HG03280 (cell line): ENCODE data around the gene PDE10A.

Source experiments
- ATAC-seq: cut with Tn5 transposase; IDR thresholded peaks from one replicate; pipeline ENCODE4 v1.9.1; 2021; ENCODE audit warnings: mild to moderate bottlenecking, moderate library complexity; ENCODE audit not compliant: unreplicated experiment

The PDE10A gene

DNA sequence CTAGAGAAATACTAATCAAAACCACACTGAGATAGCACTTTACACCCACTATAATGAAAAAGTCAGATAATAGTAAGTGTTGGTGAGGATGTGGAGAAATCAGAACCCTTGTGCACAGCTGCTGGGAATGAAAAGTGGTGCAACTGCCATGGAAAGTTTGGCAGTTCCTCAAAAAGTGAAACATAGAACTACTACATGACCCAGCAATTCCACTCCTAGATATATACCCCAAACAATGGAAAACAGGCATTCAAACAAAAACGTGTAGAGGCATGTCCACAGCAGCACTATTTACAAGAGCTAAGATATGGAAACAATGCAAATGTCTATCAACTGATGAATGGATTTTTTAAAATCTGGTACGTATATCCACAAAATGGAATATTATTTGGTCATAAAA lies 236.1 kb downstream of the PDE10A start:
- ATAC-seq = no peak

DNA sequence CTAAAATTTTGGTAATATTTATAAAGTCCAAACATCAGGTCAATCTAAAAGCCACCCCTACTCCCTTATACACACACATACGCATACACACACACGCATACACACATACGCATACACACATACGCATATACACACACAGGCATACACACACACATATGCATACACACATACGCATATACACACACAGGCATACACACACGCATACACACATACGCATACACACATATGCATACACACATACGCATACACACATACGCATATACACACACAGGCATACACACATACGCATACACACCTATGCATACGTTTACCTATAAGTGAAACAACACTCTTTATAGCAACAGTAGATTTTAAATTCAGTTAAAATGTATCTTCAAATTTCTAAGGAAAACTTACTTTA lies 240.8 kb downstream of the PDE10A start:
- no peak for ATAC-seq

- no peak for ATAC-seq
Observed at GRCh38 chr6:165417278-165417865, 245.7 kb downstream of the PDE10A start.

- ATAC-seq = no peak
Observed at GRCh38 chr6:165404697-165405096, 258.3 kb downstream of the PDE10A start.

DNA sequence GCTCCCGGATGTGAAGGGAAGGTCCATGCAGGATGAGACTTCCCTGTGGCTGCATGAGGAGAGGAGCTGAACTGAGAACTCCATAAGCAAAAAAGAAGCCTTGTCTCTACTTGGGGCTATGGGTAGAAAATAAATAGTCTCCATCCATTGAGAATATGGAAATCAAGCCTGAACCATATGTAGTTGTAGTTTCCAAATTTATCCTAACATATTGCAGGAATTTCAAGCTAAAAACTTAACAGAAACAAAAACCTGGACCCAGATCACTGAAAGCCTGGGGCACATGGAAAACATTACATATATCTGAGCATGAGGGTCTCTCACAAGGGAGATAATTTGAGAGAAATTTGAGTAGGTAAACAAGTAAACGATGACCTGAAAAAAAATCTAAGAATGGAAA lies 258.7 kb downstream of the PDE10A start:
- ATAC-seq = no peak

DNA sequence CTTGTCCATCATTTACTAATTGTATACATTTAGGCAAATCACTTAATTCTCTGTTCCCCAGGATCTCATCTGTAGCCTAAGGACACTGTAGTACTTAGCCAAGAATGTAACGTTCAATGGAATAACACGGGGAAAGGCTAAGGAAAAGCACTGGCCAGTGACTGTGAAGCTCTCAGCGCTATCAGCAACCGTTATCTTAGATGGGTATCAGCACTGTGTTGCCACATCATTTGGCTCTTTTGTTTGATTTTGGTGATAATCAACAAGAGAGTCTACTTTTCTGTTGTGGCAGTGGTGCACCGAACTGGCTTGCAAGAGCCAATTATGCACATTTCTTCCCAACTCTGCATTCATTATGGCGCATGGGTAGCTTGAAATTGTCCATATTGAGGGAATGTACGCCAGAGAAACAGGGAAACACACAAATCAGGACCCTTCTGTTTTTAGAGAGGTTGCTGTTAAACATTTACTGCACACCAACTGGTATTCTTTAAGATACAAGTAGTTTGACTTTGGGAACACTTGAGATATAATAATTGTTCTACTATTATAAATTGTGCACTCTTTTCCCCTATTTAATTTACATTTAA lies 259.9 kb downstream of the PDE10A start:
- ATAC-seq = no peak

GRCh38 chr6:165401092-165401491 lies 261.9 kb downstream of the PDE10A start:
- ATAC-seq = no peak

DNA sequence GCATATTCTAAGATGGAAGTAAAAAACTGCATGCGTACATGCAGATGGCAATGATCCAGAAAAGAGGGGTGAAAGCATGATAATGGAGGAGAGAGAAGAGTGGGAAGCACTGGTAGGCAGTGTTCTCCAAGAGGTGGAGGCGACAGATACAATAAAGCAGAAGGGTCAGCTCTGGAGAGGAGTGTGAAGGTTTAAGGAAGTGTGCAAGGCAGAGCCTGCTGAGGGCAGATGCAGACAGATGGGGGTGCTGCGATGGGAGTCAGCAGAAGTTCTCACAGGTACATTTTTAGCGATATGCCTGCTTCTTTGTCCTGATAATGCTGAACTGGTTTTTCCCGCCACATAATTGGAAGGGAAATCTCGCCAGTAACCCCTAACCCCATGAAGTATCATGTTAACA lies 272.6 kb downstream of the PDE10A start:
- ATAC-seq = no peak

DNA sequence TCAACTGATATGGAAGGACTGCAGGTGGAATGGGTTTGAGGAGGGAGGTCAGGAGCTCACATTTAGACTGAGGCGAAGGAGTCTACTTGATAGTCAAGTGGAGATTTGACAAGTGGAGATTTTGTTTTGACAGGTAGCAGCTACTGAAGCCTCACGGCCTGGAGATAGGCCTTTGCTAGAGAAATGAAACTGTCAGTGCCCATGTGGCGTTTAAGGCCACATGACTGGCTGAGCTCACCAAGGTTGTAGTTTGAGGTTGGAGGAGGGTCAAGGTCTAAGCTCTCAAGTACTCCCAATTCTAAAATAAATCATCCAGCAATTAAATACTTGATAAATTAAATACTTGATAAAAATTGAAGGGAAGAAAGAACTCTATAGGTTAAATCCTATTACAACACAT lies 273.5 kb downstream of the PDE10A start:
- no peak for ATAC-seq

DNA sequence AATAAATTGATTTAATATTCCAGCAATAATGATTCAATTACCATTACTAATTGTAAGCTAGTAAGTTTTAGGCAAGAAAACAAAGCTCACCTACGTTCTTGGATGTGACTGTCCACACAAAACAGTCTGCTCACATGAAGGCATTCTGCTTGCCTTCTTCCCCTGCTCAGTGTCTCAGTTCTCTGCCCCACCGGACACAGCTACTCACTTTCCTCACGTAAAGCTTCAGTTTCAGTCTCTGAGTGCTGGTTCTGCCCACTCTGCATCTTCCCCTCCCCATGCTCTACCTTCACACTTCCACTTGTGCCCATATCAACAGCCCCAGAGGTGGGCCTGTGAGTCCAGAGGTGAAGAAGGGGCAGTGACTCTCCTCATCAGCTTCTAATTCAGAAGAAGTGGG lies 279.7 kb downstream of the PDE10A start:
- no peak for ATAC-seq

GRCh38 chr6:165376100-165376499 lies 286.9 kb downstream of the PDE10A start:
- no peak for ATAC-seq

- no peak for ATAC-seq
Observed at GRCh38 chr6:165365371-165365770, 297.7 kb downstream of the PDE10A start.

DNA sequence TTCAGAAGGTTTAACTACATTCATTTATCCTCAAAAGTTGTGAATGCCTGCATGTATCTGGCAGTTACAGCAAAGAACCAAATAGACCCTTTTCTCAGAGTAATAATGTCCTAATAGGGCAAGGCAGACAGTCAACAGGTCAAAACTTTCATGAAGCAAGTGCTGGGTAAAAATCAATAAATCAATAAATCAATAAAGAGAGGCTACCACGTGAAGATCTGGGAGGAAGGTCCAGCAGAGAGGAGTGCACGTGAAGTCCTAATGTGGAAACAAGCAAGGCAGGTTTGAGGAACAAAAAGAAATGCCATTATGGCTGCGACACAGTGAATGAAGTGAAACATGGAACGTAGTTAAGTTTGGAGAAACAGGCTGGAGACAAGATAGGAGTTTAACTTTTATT lies 317.3 kb downstream of the PDE10A start:
- ATAC-seq = no peak

- ATAC-seq = no peak
Observed at GRCh38 chr6:165340532-165340931, 322.5 kb downstream of the PDE10A start.

- no peak for ATAC-seq
Observed at GRCh38 chr6:165325609-165326008, 337.4 kb downstream of the PDE10A start.

GRCh38 chr6:165321555-165322145 lies 341.4 kb downstream of the PDE10A start:
- ATAC-seq = no peak

DNA sequence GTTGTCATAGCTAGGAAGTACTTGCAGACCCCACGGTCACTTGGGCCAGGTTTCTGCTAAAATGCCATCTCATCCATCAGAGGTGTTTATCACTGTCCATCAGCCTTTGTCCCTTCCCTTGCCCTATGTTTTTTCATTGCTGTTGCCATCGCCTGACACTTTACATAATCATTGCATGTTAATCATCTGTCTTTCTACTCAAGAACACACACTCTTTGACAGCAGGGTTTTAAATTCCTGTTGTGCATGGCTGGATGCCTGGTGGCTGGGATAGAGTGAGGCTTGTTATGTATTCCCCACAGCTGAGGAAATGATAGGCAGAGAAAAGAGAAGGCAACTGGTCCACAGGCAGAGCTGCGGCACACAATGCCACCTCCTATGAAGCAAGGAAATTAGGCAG lies 341.9 kb downstream of the PDE10A start:
- no peak for ATAC-seq

GRCh38 chr6:165317723-165318122 lies 345.3 kb downstream of the PDE10A start:
- no peak for ATAC-seq

DNA sequence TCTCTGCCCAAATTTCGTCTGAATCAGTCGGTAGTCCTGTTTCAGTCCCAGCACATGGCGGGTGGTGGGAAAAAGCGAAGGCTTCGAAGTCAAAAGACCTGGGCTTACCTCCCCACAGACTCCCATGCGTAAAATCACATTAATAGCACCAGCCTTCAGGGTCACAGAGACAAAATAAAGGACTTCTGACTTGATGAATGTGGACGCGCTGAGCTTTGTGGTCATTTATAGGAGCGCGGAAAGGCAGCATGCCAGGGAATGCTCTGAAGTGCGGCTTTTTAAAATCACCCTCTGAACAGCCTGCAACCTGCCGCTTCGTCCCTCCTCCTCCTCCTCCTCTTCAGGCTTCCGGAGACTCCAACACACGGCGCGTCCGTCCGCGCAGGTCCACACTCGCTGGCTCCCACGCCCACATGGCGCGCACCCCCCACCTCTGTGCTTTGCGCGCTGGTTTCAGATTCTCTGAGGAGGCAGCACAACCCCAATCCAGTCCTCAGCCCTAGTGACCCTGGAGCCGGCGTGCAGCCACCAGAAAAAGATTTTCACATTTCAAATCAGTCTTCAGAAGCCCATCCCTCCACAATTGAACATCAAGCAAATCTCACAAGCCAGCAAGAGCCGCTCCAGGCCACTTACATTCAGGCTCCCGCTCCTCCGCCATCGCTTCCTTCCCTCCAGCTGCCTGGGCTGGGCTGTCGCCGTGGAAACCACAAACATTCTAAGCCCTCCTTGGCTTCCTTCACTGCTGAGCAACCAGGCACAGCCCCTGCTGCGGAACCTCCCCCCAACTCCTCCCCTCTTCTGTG lies 353.9 kb downstream of the PDE10A start, which contains the start of gene C6orf118:
TSS of gene C6orf118 (minus strand) at position 680 of the 806 bp plus-strand sequence. CDS start at position 661, 19 bp downstream.
- no peak for ATAC-seq

DNA sequence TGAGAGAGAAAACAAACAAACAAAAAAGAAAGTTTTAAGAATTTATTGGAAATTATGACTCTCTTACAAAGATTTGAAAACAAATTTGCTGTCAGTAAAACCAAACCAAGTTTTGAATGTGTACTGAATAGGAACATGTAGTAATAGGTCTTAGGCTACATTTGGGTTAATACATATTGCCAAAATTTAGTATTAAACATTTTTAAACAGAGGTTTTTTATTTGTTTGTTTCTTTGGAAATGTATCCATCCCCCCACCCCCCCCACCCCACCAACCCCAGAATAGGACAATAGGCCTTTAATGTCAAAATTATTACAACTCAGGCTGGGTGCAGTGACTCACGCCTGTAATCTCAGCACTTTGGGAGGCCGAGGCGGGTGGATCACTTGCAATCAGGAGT lies 356.1 kb downstream of the PDE10A start:
- ATAC-seq = no peak

DNA sequence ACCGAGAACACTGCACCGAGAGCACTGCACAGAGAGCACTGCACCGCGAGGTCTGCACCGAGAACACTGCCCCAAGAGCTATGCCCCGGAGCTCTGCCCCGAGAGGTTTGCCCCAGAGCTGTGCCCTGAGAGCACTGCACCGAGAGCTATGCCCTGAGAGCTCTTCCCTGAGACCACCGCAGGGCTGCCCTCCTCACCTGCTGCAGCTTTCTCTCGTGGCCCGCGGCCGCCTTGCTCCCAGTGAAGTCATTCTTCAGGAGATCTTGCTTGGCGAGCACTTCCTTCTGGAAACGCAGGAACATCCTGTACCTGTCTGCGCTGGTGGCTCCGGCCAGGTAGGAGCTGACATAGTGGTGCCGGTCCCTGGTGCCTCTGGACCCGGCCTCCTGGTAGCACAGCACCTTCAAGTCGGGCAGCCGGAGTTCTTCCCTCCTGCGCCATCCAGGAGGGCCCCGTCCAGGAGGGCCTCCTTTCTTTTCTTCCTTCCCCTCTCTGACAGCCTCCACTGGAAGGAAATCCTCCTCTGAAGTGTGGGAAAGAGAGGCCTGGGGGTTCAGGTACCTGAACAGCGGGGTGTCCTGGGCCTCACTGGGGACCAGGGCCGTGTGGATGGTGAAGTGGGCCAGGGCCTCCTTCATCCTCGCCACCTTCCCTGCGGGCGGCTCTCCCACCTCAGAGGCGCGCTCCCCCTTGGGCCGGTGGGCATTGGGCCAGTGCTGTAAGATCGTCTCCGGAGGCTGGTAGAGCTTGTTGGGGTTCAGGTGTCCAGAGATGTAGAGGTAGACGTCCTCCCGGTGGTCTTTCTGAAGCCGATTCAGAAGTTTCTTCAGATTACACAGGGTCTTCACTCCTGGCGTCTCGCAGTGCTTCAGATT lies 361.4 kb downstream of the PDE10A start:
- no peak for ATAC-seq
